ES-I3 (cell line): Measurements from ENCODE around the gene ARHGAP42.

Experiments
- H3K36me3 ChIP-seq: 2 replicates; pipeline ENCODE4 v1.6.1; 2013; ENCODE audit warnings: mild to moderate bottlenecking, low read length, control low read depth, moderate library complexity; ENCODE audit not compliant: insufficient read depth
- H3K4me1 ChIP-seq: 2 replicates; pipeline ENCODE4 v1.6.1; 2013; ENCODE audit warnings: mild to moderate bottlenecking, control low read depth, low read length; ENCODE audit not compliant: insufficient read depth
- H3K9ac ChIP-seq: 2 replicates; pipeline ENCODE4 v1.6.1; 2013; ENCODE audit warnings: low read depth, mild to moderate bottlenecking, low read length, moderate library complexity
- H3K9me3 ChIP-seq: 2 replicates; pipeline ENCODE4 v1.6.1; 2013; ENCODE audit warnings: mild to moderate bottlenecking, low read length, moderate library complexity; ENCODE audit not compliant: control insufficient read depth, insufficient read depth

Gene ARHGAP42

DNA sequence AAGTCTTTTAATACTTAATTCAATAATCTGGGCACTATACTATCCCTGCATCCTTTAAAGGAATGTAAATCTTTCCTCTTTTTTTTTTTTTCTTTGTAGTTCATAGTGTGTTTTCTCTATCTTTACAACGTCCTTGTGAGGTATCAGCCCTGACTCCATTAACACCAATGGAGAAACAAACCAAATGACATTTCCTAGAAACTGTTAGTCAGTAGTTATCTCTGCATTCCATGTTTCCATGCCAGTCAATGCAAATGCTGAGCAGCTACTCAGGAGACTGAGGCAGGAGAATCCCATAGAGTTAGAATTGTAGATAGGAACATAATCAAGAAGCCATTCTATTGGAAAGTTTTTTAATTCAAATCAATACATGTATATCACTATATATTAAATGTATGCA is 182.2 kb downstream of the ARHGAP42 start:
- peaks cover 16% of the 10 kb centered on the region for H3K4me1 ChIP-seq
- H3K36me3 ChIP-seq = no peaks in the 10 kb centered on the region
- H3K9me3 ChIP-seq = no peaks in the 10 kb centered on the region
- H3K9ac ChIP-seq = no peak overlapping the region

DNA sequence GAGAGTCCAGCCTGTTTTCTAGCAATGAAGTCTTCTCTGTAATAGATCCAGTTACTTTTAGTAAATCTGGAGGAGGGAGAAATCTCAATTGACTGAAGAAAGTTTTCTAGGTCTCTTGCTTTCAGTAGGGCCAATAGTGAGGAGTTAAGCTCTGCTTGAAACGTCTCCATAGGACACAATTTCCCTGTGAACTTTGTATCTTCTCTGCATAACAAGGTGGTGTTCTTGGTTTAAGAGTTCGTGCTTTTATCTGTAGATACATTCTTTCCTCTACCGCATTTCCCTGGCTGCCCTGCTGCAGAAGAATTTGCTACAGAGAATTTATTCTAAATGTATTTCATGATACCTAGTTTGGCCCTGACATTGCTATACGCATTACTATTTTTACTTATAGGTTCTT is 183.1 kb downstream of the ARHGAP42 start:
- H3K36me3 ChIP-seq = no peaks in the 10 kb centered on the region
- peaks cover 22% of the 10 kb centered on the region for H3K4me1 ChIP-seq
- H3K9me3 ChIP-seq = no peaks in the 10 kb centered on the region
- H3K9ac ChIP-seq = no peak overlapping the region

DNA sequence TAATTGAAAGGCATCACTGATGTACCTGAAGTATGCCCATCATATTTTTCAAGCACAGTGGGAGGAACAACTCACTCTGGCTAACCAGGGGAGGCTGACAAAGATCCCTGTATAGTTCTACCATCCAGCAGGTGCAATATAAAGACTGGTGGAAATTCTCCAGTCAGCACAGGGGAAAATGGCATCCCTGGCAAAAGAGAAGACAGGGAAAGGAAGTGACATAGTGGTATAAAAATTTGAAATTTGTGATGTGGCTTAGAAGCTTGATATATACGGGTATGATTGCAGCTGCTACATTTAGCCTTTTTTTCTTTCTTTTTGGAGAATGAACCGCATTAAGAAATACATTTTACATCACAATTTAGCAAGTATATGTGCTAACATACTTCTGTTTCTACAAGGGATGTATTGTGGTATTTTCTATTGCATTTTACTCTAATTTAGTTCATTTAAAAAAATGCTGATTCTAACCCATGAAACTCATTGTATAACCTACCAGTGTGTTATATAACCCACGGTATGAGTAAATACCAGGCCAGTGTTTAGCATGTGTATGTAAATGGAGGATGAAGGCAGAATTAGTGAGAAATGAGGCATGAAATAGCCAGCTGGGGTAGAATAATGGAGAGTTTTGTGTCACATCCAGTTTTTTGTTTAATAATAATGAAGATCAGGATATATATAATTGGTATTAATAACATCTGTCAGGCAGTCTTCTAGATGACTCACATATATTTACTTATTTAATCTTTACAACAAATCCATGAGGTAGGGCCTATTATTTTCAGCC is 186.1 kb downstream of the ARHGAP42 start:
- peaks cover 27% of the 10 kb centered on the region for H3K4me1 ChIP-seq
- H3K36me3 ChIP-seq = no peaks in the 10 kb centered on the region
- no peak overlapping the region for H3K9ac ChIP-seq
- H3K9me3 ChIP-seq = no peaks in the 10 kb centered on the region

DNA sequence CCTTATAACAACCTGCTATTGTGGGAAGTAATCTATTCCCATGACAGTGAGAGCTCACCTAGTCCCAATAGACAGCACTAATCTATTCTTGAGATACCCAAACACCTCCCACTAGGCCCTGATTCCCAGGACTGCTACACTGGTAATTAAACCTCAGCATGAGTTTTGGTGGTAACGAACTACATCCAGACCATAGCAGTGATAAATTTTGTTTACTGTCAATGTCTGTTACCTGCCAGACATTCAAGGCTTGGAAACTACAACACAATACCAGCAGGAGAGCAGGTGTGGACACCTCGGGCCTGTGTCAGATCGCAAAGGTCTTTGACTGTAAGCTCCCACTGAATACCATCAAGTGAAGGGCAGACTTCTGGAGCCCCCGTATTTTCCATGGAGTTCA is 187.1 kb downstream of the ARHGAP42 start:
- peaks cover 27% of the 10 kb centered on the region for H3K4me1 ChIP-seq
- H3K9me3 ChIP-seq = no peaks in the 10 kb centered on the region
- H3K36me3 ChIP-seq = no peaks in the 10 kb centered on the region

DNA sequence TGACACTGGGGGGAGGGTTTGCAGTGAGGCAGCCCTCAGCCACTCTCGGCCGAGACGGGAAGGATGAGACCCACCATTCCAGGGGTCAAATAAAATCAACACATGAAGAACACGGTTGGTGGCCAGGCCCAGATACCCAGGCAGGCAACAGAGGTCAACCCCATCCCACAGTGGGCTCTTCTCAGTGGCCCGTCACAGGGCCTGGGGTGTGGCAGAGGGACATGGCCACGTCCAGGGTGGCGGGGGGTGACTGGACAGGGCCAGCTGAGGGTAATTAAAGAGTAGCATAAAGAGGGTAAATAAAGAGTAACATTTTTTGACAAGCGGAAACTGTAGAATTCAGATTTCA is 188.4 kb downstream of the ARHGAP42 start:
- no peaks in the 10 kb centered on the region for H3K36me3 ChIP-seq
- H3K9me3 ChIP-seq = peaks cover 3% of the 10 kb centered on the region; the same call in 1 of the 2 replicates
- peaks cover 20% of the 10 kb centered on the region for H3K4me1 ChIP-seq
- H3K9ac ChIP-seq = no peak overlapping the region

More for the DNA sequence above, 187.1 kb downstream of the ARHGAP42 start:
- no peak overlapping the region for H3K9ac ChIP-seq

DNA sequence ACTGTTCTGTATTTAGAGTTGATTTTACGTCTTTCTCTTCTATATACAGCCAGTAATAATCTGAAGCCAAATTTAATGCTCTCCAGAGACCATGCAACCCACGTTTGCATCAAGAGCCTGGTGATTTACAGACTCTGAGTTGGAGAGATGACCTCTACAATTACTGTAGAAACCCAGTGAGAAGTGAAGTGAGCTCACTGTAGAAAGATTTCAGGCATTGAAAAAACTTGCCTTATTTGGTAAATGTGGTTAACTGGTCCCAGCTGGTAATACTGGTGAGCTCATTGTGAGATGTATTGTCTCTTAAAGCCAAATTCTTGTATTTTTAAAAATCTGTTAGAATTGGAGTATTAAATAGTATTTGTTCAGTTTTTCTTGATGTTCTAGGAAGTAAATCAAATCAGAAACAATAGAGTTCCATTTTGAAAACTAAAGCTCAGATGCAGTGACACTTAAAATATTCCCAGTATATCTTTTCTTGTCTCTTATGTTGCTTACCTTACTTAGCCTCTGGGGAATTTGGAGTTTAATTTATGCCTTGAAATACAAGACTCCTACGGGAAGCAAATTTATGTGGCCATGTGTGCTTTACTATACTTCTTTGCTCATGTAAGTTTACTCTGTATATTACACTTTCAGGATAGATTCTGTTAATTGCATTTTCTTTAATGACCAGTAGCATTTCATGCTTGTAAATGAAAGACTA is 189.9 kb downstream of the ARHGAP42 start:
- Histone ChIP-seq H3K9me3 (peaks cover 3% of the 10 kb centered on the region; the same call in 1 of the 2 replicates), H3K36me3 (no peaks in the 10 kb centered on the region), H3K9ac (no peak overlapping the region), H3K4me1 (peaks cover 20% of the 10 kb centered on the region)

DNA sequence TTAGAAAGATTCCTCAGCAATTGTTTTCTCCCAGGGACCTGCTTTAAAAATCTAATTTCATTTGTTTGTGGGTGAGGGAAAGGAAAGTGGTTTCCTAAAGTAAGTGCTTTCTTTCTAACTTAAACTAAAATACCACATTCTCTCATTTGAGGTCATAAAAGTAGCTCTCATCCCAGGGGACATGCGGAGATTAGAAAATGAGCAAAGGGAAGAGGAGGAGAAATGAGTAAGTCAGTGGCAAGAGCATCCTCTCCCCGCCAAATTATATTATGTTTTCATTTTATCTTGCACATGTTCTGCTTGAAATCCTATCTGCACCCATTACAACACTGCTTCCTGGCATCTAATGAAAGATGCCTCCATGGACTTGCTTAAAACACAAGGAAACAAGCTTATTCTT is 191.4 kb downstream of the ARHGAP42 start:
- Histone ChIP-seq H3K36me3 (no peaks in the 10 kb centered on the region), H3K4me1 (peaks cover 20% of the 10 kb centered on the region)

DNA sequence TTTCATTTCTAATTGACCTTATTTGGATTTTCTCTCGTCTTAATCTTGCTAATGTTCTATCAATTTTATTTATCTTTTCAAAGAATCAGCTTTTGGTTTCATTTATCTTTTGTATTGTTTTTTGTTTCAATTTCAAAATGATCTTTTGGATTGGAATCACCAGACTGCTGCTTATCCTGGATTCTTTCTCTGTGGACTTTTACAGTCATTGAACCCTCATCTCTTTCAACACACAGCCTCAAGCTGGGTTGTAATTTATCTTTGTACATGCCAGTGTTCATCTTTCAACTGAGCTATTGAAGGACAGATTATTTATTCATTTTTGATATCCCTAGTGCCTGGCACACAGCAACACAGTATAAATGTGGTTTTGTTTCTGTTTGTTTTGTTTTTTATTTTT is 195.9 kb downstream of the ARHGAP42 start:
- Histone ChIP-seq H3K9me3 (peaks cover 3% of the 10 kb centered on the region; the same call in 1 of the 2 replicates), H3K9ac (no peak overlapping the region), H3K36me3 (no peaks in the 10 kb centered on the region), H3K4me1 (no peaks in the 10 kb centered on the region)

More for the DNA sequence above, 191.4 kb downstream of the ARHGAP42 start:
- Histone ChIP-seq H3K9ac (no peak overlapping the region), H3K9me3 (peaks cover 3% of the 10 kb centered on the region; the same call in 1 of the 2 replicates)

DNA sequence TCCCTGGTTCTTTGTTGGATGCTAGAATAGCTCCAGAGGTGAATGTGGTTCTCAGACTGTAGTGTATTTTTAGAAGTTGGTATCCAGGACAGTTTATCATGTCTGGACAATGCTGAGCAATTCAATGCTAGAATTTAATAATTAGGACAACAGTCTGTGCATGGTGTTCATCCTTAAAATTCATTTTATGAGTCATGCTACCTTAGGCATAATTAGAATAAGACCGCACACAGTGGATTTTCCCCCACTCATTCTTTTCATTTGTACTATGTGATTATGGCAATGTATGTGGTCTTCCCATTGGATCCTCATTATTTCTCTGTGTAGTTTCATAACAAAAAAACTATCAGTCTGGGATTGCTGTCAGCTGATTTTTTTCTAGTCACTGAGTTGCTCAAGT is 196.7 kb downstream of the ARHGAP42 start:
- no peaks in the 10 kb centered on the region for H3K36me3 ChIP-seq
- peaks cover 3% of the 10 kb centered on the region; the same call in 1 of the 2 replicates for H3K9me3 ChIP-seq
- no peak overlapping the region for H3K9ac ChIP-seq
- no peaks in the 10 kb centered on the region for H3K4me1 ChIP-seq

DNA sequence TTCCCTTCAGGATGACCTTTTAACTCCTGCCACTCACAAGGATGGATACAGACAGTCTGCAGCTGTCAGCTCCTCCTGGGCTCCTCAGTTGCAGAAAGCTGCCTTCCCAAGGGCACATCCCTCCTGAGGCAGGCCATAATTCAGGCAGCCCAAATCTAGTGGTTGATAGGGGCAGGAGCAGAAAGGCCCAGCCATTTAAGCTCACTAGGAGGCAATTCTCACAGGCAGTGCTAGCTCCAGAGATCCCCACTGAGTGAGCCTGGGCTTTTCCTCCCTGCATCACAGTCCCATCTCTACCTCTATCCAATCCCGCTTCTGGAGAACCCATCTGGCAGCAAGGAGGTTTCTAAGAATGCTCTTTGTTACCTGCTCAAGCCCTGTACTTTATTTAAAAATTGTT is 200.6 kb downstream of the ARHGAP42 start:
- Histone ChIP-seq H3K4me1 (peaks cover 9% of the 10 kb centered on the region; the same call in 1 of the 2 replicates), H3K36me3 (no peaks in the 10 kb centered on the region), H3K9ac (no peak overlapping the region), H3K9me3 (no peaks in the 10 kb centered on the region)

DNA sequence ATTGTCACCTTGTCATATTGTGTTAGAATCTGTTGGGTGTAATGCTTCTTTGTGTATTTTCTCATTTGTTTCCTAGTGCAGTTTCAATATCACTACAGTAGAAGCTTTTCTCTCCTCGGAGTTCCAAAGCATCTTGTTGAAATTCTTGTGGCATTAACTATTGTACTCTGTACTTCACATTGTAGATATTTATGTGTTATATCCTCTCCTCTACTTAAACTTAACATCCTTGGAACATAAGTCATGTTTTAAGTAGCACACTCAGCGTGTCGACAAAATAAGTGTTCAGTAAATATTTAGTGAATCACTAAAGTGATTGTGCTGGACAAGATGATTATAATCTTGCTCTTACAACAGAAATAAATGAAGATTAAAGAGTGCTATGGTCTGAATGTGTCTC is 201.7 kb downstream of the ARHGAP42 start:
- Histone ChIP-seq H3K4me1 (peaks cover 9% of the 10 kb centered on the region; the same call in 1 of the 2 replicates), H3K9me3 (no peaks in the 10 kb centered on the region), H3K36me3 (no peaks in the 10 kb centered on the region), H3K9ac (no peak overlapping the region)

DNA sequence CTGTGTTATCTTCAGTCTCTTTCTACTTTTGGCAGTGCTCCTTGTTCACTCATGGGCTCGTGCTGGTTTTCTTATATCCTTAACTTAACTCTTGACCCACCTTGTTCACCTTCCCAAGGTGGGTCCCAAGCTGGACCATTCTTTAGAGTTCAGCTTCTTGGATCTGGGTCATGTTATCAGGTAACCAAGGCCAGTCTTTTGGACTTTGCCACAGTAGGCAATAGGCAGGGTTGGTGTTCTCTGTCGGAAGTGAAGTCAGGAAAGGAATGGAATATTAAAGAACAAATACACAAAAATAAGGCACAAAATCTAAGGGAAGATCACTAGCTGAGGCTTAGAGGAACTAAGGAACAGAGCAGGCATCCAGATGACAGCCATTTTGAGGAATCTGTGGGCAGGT is 202.7 kb downstream of the ARHGAP42 start:
- no peaks in the 10 kb centered on the region for H3K36me3 ChIP-seq

DNA sequence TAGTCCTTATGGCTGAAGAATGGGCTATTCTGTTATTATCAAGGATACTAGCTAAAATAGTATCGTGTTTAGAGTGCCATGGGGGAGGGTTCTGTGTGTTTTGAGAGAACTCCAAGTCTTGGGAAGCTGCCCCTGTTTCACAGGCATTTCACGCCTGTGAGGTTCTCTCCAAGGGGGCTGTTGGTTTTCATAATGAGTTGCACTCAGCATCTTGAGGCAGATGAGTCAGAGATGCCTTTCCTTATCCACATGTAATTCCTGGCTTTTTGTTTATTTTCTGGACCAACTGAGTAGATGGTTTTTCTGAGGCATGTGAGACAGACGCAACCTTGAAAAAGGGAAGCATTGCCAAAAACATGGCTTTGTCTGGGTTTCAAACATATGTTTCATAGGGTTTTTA is 203.7 kb downstream of the ARHGAP42 start:
- peaks cover 9% of the 10 kb centered on the region; the same call in 1 of the 2 replicates for H3K4me1 ChIP-seq
- H3K36me3 ChIP-seq = no peaks in the 10 kb centered on the region
- no peaks in the 10 kb centered on the region for H3K9me3 ChIP-seq
- no peak overlapping the region for H3K9ac ChIP-seq

More for the DNA sequence above, 202.7 kb downstream of the ARHGAP42 start:
- no peaks in the 10 kb centered on the region for H3K9me3 ChIP-seq
- no peak overlapping the region for H3K9ac ChIP-seq
- H3K4me1 ChIP-seq = peaks cover 9% of the 10 kb centered on the region; the same call in 1 of the 2 replicates

DNA sequence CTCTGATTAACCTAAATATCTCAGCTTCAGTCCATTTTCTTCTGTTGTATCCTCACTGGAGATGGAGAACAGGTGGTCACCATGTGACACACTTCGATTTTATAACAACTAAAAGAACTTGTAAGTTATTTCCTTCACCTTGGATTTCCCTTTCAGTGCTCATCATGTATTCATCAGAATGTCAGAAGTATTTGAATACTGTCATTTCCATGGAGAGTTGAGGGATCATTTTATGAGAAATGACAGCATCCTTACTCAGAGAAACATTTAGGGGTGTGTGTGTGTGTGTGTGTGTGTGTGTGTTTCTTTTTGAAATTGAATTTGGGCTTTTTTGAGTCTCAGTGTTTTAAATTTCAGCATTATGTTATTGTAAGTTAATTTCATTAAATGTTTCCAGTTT is 205.8 kb downstream of the ARHGAP42 start:
- H3K9ac ChIP-seq = no peak overlapping the region
- no peaks in the 10 kb centered on the region for H3K9me3 ChIP-seq
- no peaks in the 10 kb centered on the region for H3K36me3 ChIP-seq
- peaks cover 9% of the 10 kb centered on the region; the same call in 1 of the 2 replicates for H3K4me1 ChIP-seq

DNA sequence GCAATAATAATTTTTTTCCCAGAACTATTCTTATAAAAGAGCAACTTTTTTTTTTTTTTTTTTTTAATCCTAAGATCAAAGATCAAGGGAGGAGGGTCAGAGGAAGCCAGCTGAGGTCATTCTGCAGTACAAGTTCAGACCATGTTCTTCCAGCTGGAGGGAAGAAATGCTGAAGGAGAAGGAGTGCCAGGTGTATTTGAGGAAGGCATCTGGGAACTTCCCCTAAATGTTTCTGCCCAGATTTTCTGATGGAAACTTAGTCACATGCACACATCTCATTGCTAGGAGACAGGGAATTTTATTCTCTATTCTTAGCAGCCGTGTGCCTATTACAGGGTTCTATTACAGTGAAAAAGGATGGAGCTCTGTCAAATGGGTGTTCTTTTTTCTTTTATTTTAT is 208.4 kb downstream of the ARHGAP42 start:
- no peaks in the 10 kb centered on the region for H3K36me3 ChIP-seq
- no peak overlapping the region for H3K9ac ChIP-seq
- no peaks in the 10 kb centered on the region for H3K9me3 ChIP-seq
- peaks cover 7% of the 10 kb centered on the region; the same call in 1 of the 2 replicates for H3K4me1 ChIP-seq
